ENCODE data around the gene D2HGDH.

The D2HGDH gene

DNA sequence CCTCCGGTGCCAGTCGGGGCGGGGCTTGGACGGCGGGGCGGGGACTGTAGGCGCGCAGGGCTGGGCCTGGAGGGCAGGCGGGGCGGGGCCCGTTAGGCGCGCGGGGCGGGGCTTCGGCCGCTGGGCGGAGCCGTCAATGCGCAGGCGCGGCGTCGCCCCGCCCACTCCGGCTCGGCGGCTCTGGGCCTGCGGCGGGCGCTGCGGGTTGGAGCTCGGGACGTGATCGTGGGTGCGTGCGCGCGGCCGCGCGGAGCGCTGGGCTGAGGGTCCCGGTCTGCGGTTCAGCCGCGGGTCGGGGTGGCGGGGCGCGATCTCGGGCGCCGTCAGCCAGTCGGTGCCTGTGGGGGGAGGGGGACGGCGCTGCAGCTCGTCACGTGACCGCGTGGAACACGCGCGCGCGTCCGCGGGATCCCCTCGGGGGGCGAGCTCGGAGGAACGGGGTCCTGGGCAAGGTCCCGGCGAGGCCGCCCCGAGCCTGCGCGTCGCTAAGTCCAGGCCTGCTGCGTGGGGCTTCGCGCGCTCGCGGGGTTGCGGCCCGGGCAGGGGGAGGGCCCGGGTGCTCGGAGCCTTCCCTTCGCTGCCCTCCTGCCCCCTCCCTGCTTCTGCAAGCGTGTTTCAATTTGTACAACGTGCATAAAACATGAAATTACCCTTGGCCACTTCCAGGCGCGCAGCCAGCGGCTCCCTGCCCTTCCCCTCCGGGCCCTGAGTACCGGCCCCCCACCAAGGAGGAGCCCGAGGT is at the start of gene D2HGDH:
TSS of gene D2HGDH (plus strand) at position 164 of the 742 bp plus-strand sequence. CDS start 595 bp downstream, outside the sequence.
- DNase-seq = peak; percentile 19

DNA sequence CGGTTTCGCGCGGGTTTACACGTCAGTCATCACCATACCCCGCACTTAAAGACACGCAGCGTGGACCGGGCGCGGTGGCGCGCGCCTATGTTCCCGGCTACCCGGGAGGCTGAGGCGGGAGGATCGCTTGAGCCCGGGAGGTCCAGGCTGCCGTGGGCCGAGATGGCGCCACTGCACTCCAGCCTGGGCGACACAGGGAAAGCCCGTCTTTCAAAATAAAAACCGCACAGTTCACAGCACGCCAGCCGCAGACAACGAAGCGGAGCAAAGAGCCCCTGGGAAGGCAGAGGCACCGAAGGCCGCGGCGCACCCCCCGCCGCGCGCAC is 48.1 kb upstream of the D2HGDH start:
- DNase-seq = no peak

DNA sequence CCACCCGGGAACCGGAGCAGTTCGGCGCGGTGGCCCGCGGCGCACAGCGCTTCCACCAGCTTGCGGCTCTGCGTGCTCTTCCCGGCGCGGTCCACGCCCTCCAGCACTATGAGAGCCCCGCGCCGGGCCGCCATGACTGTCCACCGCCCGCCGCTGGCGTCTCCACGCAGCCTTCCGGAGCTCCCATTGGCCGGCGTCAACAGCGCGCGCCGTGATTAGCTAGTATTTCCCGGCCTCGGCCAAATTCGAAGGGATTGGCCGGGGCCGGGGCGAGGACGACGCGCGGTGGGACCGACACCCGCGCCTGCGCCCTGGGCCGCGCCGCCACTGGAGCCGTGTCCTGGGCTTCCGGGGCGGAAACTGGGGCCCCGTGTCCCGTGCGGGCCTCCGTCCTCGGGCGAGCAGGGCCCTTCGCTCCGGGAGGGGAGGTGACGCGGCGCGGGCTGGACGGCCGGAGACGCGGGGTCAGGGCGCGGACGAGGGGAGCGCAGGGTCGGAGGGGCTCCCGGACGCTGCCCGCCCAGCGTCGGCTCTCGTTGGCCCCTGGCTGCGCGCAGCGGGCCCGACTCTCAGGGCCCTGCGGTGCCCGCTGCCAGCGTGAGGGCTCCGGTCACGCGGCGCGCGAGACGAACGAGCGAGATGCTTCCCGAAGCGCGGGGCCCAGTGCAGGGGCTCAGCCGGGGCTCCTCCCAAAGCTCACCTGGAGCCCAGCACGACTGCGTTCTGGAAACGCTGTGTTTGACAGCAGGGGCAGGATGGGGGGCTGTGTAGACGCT is 47.6 kb upstream of the D2HGDH start, which contains the start of gene DTYMK:
TSS of gene DTYMK (minus strand) at position 166 of the 776 bp plus-strand sequence. CDS start at position 134, 32 bp downstream.
- peak; percentile 70 for DNase-seq

DNA sequence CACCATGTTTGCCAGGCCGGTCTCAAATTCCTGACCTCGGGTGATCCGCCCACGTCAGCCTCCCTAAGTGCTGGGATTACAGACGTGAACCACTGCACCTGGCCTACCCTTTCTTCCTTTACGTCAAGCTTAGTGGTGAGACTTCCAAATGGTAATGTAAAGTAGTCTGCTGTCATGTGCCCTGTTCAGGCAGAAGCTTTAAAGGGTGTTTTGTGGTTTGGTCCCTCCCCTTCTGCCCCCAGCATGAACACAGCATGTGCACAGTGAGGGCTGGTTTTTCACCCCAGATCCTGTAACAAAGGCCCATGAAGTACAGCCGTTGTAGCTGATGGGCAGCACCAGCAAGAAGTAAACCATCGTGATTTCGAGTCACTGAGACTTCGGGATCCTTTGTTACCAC is 45.1 kb upstream of the D2HGDH start:
- DNase-seq = no peak

DNA sequence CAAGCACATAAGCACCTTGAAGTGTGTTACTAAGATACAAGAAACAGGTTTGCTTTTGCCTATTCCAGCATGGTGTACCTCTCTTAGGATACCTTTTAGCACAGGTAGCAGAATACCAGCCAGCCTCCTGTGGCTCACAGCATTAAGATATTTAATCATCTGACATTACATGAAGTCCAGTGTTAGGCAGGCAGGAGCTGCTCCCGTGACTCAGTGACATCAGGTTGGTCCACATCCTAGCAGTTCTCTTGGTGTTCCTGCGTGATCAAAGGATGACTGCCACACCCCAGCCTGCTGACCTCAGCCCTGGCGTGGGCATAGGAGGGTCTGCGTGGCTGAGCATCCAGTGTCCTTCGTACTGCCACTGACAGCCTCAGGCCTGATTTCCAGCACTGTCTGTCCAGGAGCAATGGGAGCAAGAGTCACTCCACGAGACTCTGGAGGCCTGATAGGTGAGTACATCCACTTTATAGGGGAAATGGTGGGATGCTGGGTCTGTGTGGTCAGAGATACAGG is 44.2 kb upstream of the D2HGDH start:
- no peak for DNase-seq

DNA sequence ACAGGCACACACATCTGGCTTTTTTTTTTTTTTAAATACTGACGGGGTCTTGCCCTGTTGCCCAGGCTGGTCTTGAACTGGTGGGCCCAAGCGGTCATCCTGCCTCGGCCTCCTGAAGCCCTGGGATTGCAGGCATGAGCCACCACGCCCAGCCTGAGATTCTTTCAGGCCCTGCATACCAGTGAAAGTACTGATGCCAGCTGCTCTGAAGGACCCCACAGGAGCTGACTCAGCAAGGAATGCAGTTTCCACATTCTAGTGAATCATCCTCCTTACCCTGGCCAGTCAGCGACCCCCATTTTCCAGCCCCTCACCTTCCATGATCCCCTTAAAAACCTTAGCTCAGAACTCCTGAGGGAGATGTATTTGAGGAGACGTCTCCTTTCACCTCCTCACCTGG is 42.0 kb upstream of the D2HGDH start:
- DNase-seq = no peak

DNA sequence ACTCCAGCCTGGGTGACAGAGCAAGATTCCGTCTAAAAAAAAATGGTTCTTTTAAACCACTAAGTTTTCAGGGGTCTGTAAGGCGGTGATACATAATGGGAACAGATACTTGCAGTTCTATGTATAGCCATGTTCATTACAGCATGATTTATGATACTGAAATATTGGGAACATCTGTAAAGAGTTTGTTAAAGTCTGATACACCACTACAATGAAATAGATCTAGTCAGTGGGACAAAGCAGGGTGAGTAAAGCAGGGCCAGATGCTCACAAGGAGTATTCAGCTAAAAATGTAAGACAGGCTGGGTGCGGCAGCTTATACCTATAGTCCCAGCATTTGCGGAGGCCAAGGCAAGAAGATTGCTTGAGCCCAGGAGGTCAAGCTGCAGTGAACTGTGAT is 38.8 kb upstream of the D2HGDH start:
- no peak for DNase-seq

DNA sequence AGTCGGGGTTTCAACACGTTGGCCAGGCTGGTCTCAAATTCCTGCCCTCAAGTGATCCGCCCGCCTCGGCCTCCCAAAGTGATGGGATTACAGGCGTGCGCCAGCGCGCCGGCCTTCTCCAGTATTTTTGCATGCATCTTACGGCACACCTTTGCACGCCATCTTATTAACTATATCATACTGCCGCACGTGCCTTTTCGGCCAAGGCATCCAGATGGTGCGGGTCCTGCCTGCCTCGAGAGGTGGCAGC is 33.4 kb upstream of the D2HGDH start:
- DNase-seq = peak; percentile 71

DNA sequence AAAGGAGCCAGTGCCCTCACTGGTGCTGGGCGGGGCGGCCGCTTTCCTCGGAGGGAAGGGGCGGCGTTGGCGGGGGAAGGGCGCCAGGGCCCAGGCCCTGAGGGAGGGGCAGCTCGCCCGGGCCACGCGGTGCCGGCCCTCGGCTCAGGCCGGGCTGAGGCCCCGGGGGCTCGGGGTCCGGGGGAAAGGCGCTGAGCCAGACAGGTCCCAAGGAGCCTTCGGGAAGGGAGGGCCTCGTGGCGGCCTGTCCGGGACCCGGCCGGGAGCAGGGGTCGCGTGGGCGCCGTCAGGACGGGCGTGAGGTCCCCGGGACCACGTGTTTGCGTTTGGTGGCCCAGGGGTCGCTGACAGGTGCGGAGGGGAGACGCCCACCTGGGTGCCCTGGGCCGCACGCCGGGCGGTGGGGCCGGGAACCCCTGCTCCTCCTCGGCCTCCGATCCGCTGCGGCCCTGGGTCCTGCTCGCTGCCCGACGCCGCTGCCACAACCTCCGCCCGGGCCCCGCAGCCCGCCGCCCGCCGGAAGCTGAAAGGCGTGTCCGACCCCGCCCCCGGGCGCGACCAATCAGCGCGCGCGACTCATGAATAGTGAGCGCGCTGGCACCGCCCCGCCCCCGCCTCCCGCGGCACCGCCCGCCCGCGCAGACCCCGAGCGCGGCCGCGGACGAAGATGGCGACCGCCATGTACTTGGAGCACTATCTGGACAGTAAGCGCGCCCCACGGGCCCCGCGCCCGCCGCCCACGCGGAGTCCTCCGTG is 32.9 kb upstream of the D2HGDH start, which contains the start of gene ING5:
TSS of gene ING5 (plus strand) at position 641 of the 756 bp plus-strand sequence. CDS start at position 668, 27 bp downstream.
- DNase-seq = no peak

DNA sequence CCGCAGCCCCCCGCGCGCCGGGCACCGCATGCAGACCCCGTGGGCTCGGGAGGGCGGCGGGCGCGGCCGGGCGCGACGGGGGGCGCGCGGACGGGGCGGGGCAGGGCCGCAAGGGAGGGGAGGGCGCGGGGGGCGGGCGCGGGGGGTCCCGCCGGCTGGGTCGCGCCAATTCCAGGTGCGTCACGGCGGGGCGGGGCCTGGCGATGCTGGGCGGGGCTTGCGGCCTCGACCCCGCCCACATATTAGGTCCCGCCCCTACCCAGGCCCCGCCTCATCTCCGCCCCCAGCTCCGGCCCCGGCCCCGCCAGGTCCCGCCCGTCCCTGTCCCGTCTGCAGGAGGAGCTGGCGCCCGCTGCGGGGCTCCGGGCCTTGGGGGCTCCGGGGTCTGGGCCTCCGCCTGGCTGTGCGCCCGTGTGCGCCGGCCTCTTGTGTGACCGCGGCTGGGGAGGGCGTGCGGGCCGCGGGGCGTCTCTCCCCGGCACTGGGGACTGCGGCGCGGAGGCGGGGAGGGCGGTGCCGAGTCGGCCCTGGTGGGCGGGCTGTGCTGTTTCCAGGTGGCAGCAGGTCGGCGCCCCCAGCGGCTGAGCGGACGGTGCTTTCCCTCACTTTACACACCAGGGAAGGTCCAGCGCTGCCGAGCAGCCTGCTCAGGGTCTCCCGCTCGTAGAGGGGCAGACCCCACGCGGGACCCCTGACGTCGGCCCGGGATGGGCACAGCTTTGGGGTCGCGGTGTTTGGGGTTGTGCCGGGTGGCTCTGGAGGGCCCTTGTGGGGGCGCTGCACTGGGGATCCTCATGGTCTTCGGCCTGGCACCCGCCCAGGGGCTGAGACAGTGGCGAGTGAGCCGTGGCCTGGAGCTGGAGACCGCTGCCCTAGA is 32.0 kb upstream of the D2HGDH start:
- DNase-seq = peak; percentile 4

DNA sequence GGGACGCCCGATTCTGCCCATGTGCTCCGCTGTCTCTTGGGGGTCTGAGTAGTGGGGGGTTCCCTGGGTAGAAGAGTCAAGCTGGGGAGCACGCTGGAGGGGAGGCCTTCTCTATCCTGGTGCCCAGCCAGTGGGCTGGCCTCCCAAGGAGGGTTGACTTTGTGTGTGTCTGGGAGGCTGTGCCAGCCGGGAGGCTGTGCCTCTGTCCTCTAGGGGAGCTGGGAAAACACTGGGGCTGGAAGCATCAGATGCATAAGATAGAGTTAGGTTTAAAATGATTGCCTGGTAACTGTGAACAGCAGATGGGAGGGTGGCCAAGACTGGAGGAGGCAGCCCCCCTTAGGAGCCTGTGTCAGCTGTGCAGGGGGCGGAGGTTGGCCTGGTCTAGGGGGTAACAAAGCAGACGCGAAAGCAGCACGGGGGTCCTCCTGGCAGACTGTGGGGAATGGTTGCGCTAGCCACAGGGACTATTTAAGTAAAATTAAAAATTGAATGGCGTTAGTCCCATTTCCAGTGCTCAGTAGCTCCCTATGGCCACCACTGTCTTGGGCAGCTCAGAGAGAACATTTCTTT is 31.3 kb upstream of the D2HGDH start:
- no peak for DNase-seq

DNA sequence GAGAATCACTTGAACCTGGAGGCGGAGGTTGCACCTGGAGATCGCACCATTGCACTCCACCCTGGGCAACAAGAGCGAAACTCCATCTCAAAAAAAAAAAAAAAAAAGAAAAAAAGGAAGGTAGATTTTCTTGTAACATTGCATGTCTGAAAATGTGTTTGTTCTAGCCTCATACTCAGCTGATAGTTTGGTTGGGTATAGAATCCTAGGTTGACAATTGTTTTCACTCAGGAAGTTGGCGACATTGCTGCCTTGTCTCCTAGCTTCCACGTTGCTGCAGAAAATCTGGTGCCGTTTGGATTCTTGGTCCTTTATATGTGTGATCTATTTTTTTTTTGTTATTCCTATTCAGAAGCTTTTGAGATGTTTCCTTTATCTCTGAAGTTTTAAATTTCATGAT is 27.9 kb upstream of the D2HGDH start:
- no peak for DNase-seq

DNA sequence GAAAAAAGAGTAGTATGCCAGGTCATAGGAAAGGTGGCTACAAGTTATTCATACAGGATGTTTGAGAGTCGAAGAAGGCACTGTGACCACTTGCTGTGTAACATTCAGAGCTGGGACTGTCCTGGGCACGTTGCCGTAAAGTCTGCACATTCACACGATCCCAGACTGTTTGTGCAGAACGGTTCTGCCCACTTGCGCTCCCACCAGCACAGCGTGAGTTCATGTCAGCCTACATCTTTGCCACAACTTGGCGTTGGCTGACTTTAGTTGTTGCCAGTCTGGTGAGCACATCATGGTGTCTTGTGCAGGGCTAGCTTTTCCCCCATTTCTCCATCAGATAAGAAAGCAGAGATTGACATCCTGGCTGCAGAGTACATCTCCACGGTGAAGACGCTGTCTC is 25.6 kb upstream of the D2HGDH start:
- no peak for DNase-seq

DNA sequence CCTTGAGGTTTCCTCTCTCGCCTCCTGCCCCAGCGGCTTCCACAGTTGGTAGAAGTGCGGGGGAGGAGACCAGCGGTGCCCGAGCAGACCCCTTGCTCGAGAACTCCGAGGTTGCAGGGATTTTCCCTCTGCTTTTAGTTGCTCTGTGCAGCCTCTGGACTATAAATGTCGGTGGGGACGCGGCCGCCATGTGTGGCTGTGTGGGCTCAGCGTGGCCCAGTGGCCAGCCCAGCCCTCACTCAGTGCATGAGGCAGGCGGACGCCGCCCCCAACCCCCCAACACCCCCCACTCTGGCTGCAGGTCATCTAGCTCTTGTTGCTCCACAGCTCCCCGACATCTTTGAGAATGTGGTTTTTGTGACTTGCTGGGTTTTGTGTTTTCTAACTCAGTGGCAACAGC is 15.3 kb upstream of the D2HGDH start:
- DNase-seq = no peak

DNA sequence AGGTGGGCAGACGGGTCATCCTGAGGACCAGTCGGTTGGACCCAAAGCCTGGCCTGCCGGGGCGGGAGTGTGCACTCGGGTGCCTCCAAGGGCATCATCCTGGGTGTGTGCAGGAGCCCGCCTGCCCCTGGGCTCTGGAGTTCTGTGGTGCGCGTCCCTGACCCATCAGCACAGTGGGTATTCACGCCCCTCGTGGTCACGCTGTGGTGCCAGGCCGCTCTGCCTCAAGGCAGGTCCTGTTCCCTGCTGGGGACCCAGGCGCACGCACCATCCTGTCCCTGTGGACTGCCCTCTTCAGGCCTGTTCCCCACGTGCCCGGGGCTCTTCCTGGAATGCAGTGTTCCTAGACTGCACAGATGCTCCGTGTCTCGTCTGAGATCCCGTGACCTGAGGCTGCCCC is 14.3 kb upstream of the D2HGDH start:
- DNase-seq = no peak

DNA sequence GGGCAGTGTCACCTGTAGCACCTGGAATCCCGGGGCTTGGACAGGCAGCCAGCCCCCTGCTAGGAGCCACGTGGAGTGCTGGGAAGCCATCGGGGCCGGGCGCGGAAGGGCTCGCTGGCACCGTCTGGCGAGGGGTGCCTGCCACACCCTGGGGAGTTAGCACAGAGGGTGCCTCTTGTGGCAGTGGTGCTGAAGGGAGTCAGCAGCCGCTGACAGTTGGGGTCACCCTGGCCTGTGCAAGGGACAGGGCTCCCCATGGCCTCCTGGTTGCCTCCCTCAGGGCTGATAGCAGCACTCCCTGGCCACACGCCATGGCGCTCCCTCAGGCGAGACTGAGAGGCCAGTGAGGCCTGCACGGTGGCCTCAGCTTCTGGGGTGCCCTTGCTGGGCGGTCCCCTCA is 13.9 kb upstream of the D2HGDH start:
- DNase-seq = no peak

DNA sequence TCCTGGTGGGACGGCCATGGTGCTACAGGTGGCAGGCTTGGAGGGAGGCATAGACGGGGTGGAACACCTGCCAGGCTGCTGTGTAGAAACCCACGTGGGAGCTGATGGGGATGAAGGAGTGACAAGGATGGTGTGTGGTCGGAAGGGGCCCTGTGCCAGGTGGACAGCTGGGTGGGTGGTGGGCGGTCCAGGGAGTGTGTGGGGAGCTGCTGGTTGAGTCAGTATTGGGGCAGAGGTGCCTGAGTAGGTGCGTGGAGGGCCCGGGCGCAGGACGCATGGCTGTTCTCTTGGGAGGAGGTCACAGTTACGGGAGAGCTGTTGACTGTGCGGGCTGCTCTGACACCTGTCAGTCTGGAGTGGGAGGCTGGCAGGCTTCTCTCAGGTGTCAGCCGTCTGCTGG is 12.6 kb upstream of the D2HGDH start:
- no peak for DNase-seq

DNA sequence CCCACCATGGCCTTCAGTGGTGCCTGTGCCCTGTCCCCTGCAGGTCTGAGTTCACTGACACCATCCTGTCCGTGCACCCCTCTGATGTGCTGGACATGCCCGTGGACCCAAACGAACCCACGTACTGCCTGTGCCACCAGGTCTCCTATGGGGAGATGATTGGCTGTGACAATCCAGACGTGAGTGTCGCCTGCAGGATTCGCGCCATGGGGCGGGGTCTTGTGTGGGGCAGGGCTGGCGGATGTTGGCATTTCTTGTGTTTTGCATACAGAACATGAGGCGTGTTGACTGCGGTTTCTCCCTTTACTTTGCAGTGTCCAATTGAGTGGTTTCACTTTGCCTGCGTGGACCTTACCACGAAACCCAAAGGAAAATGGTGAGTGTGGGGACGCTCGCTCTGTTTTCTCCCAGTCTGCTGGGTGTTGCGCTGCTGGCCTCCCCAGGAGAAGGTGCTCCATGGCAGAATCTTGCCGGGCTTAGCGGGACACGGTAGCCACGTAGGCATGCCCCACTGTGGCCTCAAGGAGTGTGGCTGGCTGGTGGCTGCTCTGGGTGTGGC is 11.5 kb upstream of the D2HGDH start:
- DNase-seq = no peak

DNA sequence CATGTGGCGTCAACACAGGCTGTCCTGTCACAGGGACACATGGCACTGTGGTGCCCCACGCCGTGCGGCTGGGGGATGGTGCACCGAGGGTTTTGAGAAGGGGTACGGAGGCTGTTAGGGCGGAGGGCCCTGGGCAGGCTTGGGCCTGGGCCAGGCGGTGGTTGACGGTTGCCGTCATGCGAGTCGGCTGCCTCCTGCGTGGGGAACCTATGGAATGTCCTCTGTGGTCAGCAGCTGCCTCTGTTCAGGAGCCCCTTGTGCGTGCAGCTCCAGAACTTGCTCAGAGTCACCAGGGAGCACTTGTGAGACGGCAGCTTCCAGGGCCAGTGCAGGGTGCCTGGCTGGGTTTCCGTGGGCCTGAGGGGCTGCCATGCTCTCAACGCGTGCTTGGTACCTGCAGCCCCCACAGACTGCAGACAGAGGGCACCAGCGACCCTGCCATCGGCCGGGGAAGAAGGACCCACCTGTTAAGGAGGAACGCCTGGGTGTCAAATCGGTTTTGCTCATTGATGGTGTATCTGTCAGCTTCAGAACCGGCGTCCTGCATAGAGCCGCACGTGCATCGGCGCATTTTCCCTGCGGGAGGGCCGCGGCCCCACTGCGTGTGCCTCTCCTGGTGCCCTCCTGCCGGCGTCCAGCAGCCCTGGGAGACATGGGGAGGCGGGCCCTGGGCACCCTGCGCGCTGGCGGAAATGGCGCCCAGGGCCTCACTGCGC is 10.0 kb upstream of the D2HGDH start:
- no peak for DNase-seq

DNA sequence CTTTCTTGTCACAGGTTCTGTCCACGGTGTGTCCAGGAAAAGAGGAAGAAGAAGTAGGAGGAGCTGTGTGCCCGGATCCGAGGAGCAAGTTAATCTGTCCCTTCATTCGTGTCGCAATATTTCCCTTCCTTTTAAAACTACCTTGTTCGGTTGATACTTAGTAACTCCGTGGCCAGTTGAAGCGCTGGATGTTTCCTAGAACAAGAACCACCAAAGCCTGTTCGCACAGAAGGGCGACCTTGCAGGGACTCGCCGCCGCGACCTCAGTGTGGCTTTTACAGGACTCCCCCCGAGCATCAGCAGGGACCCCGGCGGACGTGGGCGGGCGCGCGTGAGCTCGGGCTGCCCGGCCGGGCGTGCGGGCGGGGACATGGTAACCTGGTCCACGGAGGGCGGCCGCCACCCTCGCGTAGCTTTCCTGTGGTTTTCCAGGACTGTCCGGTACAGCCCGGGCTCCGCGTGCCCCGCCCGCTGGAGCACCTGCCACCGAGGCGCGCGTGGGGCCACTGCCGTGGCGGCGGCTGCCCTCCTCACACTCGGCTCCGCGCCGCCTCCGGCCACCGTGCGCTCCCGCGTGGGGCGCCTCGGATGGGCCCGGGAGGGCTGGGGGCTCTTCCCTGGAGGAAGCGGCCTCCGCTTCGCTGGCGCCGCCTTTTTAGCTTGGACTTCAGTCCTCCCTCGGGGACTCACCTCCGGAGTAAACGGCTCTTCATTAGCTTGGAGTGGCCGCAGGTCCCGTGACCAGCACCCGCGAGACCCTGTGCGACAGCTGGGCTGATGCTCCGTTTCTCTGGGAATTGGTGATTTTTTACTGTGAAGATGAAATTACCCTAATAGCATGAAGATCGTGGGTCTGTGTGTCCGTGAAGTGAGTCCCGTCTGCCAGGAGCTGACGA is 9.2 kb upstream of the D2HGDH start:
- DNase-seq = no peak
